ENCODE results near the gene TMC6.

DNA sequence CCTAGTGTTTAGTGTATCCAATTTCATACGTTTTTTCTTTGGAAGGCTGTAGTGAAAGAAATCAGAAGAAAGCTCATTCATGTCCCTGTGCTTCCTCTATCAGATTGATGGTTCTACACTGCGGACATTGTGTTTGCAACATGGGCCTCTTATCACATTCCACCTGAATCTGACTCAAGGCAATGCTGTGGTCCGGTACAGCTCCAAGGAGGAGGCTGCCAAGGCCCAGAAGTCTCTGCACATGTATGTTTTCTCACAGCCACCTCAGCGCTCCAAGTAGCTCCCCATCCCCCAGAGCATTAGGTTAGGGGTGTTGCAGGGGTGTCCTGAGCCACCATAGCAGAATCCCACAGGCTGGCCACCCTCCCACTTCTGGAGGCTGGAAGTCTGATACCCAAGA lies 25.2 kb downstream of the TMC6 start:
- TF ChIP-seq, protein P1, sequence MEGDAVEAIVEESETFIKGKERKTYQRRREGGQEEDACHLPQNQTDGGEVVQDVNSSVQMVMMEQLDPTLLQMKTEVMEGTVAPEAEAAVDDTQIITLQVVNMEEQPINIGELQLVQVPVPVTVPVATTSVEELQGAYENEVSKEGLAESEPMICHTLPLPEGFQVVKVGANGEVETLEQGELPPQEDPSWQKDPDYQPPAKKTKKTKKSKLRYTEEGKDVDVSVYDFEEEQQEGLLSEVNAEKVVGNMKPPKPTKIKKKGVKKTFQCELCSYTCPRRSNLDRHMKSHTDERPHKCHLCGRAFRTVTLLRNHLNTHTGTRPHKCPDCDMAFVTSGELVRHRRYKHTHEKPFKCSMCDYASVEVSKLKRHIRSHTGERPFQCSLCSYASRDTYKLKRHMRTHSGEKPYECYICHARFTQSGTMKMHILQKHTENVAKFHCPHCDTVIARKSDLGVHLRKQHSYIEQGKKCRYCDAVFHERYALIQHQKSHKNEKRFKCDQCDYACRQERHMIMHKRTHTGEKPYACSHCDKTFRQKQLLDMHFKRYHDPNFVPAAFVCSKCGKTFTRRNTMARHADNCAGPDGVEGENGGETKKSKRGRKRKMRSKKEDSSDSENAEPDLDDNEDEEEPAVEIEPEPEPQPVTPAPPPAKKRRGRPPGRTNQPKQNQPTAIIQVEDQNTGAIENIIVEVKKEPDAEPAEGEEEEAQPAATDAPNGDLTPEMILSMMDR (IDR thresholded peaks at IDR 0.05) = no peak
- TF ChIP-seq POLR2A (IDR thresholded peaks at IDR 0.05) = no peak
